ENCODE results near the gene KCNH4.

GRCh38 chr17:42210046-42210445, 29.1 kb upstream of the KCNH4 start:
- TF ChIP-seq CTCF (IDR thresholded peaks at IDR 0.05; ENCODE audit: low read depth, low read length) = no peak
- TF ChIP-seq EZH2phosphoT487 (IDR thresholded peaks at IDR 0.05; ENCODE audit: low read depth) = no peak
